HepG2 (cell line): ENCODE measurements around the gene HES3.

Experiments
- ELF4 ChIP-seq: sonication (generic); formaldehyde crosslinking; IDR thresholded peaks from 2 replicates; pipeline ENCODE4 v1.5.0; 2020; ENCODE audit warnings: missing genetic modification reagents, mild to moderate bottlenecking, moderate library complexity, borderline replicate concordance
- HIVEP1 ChIP-seq: sonication (generic); formaldehyde crosslinking; IDR thresholded peaks from 2 replicates; pipeline ENCODE4 v1.4.0; 2020; ENCODE audit warnings: mild to moderate bottlenecking, missing genetic modification reagents
- JUND ChIP-seq: sonication (generic); formaldehyde crosslinking; IDR thresholded peaks from 2 replicates; pipeline ENCODE4 v1.8.0; 2022; ENCODE audit warnings: mild to moderate bottlenecking, missing genetic modification reagents
- NFRKB ChIP-seq: fragments of 450-650 bp; IDR thresholded peaks from 2 replicates; pipeline ENCODE4 v1.6.1; 2017
- ZNF24 ChIP-seq: fragments of 450-650 bp; IDR thresholded peaks from 2 replicates; pipeline ENCODE4 v1.6.1; 2017; ENCODE audit warnings: antibody characterized with exemption, mild to moderate bottlenecking
- TF ChIP-seq, protein P1 (sequence below): sonication (generic); formaldehyde crosslinking; IDR thresholded peaks from 2 replicates; pipeline ENCODE4 v1.5.0; 2020; ENCODE audit warnings: mild to moderate bottlenecking, missing genetic modification reagents, moderate library complexity
- TF ChIP-seq, protein P2 (sequence below): sonication (generic); formaldehyde crosslinking; IDR thresholded peaks from 2 replicates; pipeline ENCODE4 v1.5.1; 2020; ENCODE audit warnings: mild to moderate bottlenecking, moderate library complexity, missing genetic modification reagents
- TF ChIP-seq, protein P3 (sequence below): IDR thresholded peaks from 2 replicates; pipeline ENCODE4 v1.6.1; 2012; ENCODE audit warnings: inconsistent platforms

DNA sequence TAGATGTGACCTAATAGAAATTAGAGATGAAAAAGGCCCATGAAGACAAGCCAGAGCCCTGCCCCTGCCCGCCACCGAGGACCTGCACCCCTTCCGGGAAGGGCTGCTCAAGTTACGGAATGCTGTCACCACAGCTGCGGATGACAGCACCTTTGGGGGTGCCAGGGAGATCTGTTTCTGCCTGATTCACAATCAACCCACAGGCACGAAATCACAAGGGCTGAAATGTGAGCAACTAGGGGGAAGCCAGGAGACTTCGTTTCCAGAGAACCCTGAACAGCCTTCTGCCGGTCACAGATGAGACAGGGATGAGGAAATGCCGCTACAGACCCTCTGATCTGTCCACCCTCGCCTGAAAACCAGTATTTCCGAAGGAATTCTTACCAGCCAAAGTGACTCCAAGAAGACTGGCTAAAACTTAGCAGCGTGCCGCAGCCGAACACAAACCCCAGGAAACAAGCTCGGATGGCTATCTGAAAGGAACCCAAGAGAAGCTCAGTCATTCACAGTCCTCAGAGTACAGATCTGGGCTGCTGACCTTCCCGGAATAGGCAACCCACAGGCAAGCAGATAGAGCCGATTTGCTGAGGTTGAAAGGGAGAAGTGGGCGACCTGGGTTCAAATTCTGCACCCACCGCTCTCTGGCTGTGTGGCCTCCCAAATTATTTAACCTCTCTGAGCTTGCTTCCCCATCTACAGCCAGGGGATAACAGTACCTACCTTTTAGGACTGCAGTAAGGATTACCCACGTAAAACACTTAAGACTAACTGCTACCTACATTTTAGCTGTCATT is 9.3 kb upstream of the HES3 start:
- TF ChIP-seq JUND (CRISPR knock-in tag) (no peak), HIVEP1 (no peak), ELF4 (CRISPR knock-in tag) (no peak), NFRKB (no peak), ZNF24 (no peak)
- TF ChIP-seq, protein P1, sequence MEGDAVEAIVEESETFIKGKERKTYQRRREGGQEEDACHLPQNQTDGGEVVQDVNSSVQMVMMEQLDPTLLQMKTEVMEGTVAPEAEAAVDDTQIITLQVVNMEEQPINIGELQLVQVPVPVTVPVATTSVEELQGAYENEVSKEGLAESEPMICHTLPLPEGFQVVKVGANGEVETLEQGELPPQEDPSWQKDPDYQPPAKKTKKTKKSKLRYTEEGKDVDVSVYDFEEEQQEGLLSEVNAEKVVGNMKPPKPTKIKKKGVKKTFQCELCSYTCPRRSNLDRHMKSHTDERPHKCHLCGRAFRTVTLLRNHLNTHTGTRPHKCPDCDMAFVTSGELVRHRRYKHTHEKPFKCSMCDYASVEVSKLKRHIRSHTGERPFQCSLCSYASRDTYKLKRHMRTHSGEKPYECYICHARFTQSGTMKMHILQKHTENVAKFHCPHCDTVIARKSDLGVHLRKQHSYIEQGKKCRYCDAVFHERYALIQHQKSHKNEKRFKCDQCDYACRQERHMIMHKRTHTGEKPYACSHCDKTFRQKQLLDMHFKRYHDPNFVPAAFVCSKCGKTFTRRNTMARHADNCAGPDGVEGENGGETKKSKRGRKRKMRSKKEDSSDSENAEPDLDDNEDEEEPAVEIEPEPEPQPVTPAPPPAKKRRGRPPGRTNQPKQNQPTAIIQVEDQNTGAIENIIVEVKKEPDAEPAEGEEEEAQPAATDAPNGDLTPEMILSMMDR (CRISPR knock-in tag), result no peak
- TF ChIP-seq, protein P2, sequence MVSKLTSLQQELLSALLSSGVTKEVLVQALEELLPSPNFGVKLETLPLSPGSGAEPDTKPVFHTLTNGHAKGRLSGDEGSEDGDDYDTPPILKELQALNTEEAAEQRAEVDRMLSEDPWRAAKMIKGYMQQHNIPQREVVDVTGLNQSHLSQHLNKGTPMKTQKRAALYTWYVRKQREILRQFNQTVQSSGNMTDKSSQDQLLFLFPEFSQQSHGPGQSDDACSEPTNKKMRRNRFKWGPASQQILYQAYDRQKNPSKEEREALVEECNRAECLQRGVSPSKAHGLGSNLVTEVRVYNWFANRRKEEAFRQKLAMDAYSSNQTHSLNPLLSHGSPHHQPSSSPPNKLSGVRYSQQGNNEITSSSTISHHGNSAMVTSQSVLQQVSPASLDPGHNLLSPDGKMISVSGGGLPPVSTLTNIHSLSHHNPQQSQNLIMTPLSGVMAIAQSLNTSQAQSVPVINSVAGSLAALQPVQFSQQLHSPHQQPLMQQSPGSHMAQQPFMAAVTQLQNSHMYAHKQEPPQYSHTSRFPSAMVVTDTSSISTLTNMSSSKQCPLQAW (CRISPR knock-in tag), result no peak
- TF ChIP-seq, protein P3, sequence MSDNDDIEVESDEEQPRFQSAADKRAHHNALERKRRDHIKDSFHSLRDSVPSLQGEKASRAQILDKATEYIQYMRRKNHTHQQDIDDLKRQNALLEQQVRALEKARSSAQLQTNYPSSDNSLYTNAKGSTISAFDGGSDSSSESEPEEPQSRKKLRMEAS, result no peak
